NCI-H1930 (cell line): ENCODE measurements around the gene C16orf89.
"Not testable (repeated sequence)": the region's sequence is repeated elsewhere in the genome, so short reads cannot be mapped to it uniquely, and the experiment has no call there.

Experiments used
- DNase-seq, 2 experiments: peaks; one replicate each; lab custom pipeline; 2025; lab: John Stamatoyannopoulos, UW

Gene C16orf89

GRCh38 chr16:5060073-5060641, 5.6 kb downstream of the C16orf89 start:
- no peak for DNase-seq

- DNase-seq = no peak
These were observed 6.2 kb downstream of the C16orf89 start for GRCh38 chr16:5059386-5060072.

- DNase-seq = no peak
These were observed 7.3 kb downstream of the C16orf89 start for GRCh38 chr16:5058476-5058875.

GRCh38 chr16:5056352-5056751, 9.4 kb downstream of the C16orf89 start:
- peak; percentile 17 to 33 for DNase-seq

GRCh38 chr16:5054876-5055865, 10.6 kb downstream of the C16orf89 start:
- DNase-seq = no peak

GRCh38 chr16:5046914-5047313, 18.8 kb downstream of the C16orf89 start:
- DNase-seq = no peak

- no peak for DNase-seq
These were observed 20.1 kb downstream of the C16orf89 start for GRCh38 chr16:5045499-5046115.

GRCh38 chr16:5044581-5044980, 21.2 kb downstream of the C16orf89 start:
- not testable (repeated sequence) for DNase-seq

GRCh38 chr16:5044011-5044540, 21.7 kb downstream of the C16orf89 start:
- no peak for DNase-seq

- DNase-seq = no peak
These were observed 23.1 kb downstream of the C16orf89 start for GRCh38 chr16:5042574-5043171.

GRCh38 chr16:5041600-5042133, 24.1 kb downstream of the C16orf89 start:
- DNase-seq = no peak

GRCh38 chr16:5040451-5040850, 25.3 kb downstream of the C16orf89 start:
- DNase-seq = no peak

- DNase-seq = no peak
These were observed 29.3 kb downstream of the C16orf89 start for GRCh38 chr16:5036228-5037156.

GRCh38 chr16:5035909-5036227, 29.9 kb downstream of the C16orf89 start:
- no peak for DNase-seq

- DNase-seq = no peak
These were observed 31.6 kb downstream of the C16orf89 start for GRCh38 chr16:5034167-5034523.

GRCh38 chr16:5033256-5034166, 32.2 kb downstream of the C16orf89 start, which contains the start of gene NAGPA:
Gene NAGPA (minus strand): TSS chr16:5033935. CDS start chr16:5033914, 21 bp downstream.
- peak; percentile 75 to 80 for DNase-seq

GRCh38 chr16:5032748-5033167, 33.0 kb downstream of the C16orf89 start:
- DNase-seq = no peak

- DNase-seq = no peak
These were observed 34.2 kb downstream of the C16orf89 start for GRCh38 chr16:5031601-5032000.

GRCh38 chr16:5030251-5030870, 35.4 kb downstream of the C16orf89 start:
- no peak for DNase-seq
